Calu3 (cell line): Measurements from ENCODE around the gene SLC39A11. TPM values are rescaled to one million over a fixed set of nuclear protein-coding genes. Genes with fewer than 3 reads are reported as not detected.

Source experiments
- BruUV-seq: library from RNA; stranded (reverse); fragments of 400-500 nt; replicated peaks from 2 replicates; lab custom pipeline; 2021; lab: Mats Ljungman, UMichigan
- CTCF ChIA-PET: fragments of 300-600 bp; sonication (Branson Sonifier 250); formaldehyde crosslinking; loops from one replicate; lab custom pipeline; 2022; ENCODE audit warnings: antibody characterized with exemption; lab: Charles Lee
- DNase-seq: peaks from one replicate; pipeline ENCODE4 v3.0.0; 2022
- H3K27ac Mint-ChIP-seq: one replicate; pipeline ENCODE4 v1.8.0; 2022; ENCODE audit warnings: mixed read lengths; ENCODE audit not compliant: unreplicated experiment
- H3K27me3 Mint-ChIP-seq: one replicate; pipeline ENCODE4 v1.8.0; 2022; ENCODE audit warnings: mixed read lengths; ENCODE audit not compliant: unreplicated experiment
- H3K36me3 Mint-ChIP-seq: one replicate; pipeline ENCODE4 v1.8.0; 2022; ENCODE audit warnings: mild to moderate bottlenecking, moderate library complexity, mixed read lengths; ENCODE audit not compliant: insufficient read depth, unreplicated experiment
- H3K4me1 Mint-ChIP-seq: one replicate; pipeline ENCODE4 v1.8.0; 2022; ENCODE audit warnings: mild to moderate bottlenecking, low read depth, mixed read lengths; ENCODE audit not compliant: unreplicated experiment
- H3K4me3 Mint-ChIP-seq: one replicate; pipeline ENCODE4 v1.8.0; 2022; ENCODE audit warnings: mild to moderate bottlenecking, low read depth, moderate library complexity, mixed read lengths; ENCODE audit not compliant: unreplicated experiment
- H3K9me3 Mint-ChIP-seq: one replicate; pipeline ENCODE4 v1.8.0; 2022; ENCODE audit warnings: low read depth, mixed read lengths; ENCODE audit not compliant: unreplicated experiment
- intact Hi-C: fragments of 100-400 bp; cut with micrococcal nuclease; formaldehyde crosslinking; loops from one replicate; pipeline ENCODE4 v1.10.0; 2022; ENCODE audit not compliant: unreplicated experiment
- total RNA-seq: library from RNA; stranded (reverse); gene quantifications from 2 replicates; pipeline ENCODE4 v1.2.3, GENCODE V29; 2022
- TF ChIP-seq, protein P1 (sequence below): fragments of 200-600 bp; IDR thresholded peaks from one replicate; pipeline ENCODE4 v1.8.0; 2022; ENCODE audit warnings: antibody characterized with exemption; ENCODE audit not compliant: unreplicated experiment

SLC39A11 gene
- total RNA-seq, 1 experiment from 2014 or later: 60.3 TPM

DNA sequence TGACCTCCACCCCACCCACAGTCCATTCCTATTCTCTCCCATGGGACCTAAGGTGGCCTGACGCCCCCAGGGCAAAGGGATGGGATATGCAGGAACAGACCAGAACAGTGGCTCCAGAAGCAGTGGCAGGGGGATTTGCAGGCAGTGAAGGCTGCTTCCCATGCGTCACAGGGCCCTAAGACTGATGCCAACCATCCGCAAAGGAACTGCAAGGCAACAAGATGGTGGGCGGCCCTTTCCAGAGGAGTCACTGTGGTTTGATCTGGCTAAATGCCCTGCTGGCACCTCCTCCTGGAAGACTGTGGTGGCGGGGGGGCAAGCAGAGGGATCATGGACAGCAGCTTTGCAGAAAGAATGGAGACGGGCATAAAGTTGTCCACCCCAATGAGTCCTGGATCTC, 4.4 kb upstream of the SLC39A11 start:
- no peaks in the 10 kb centered on the region for H3K4me1 Mint-ChIP-seq
- no peaks in the 10 kb centered on the region for H3K9me3 Mint-ChIP-seq
- peaks cover 56% of the 10 kb centered on the region for H3K27me3 Mint-ChIP-seq
- H3K27ac Mint-ChIP-seq: no peak overlapping the region
- DNase-seq: no peak
- intact Hi-C loops: no loop called here
- peaks cover 10% of the 10 kb centered on the region for H3K36me3 Mint-ChIP-seq
- CTCF ChIA-PET: no interaction called here
- TF ChIP-seq, protein P1, sequence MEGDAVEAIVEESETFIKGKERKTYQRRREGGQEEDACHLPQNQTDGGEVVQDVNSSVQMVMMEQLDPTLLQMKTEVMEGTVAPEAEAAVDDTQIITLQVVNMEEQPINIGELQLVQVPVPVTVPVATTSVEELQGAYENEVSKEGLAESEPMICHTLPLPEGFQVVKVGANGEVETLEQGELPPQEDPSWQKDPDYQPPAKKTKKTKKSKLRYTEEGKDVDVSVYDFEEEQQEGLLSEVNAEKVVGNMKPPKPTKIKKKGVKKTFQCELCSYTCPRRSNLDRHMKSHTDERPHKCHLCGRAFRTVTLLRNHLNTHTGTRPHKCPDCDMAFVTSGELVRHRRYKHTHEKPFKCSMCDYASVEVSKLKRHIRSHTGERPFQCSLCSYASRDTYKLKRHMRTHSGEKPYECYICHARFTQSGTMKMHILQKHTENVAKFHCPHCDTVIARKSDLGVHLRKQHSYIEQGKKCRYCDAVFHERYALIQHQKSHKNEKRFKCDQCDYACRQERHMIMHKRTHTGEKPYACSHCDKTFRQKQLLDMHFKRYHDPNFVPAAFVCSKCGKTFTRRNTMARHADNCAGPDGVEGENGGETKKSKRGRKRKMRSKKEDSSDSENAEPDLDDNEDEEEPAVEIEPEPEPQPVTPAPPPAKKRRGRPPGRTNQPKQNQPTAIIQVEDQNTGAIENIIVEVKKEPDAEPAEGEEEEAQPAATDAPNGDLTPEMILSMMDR: no peak
- BruUV-seq: no TSS peak
- no peak overlapping the region for H3K4me3 Mint-ChIP-seq

DNA sequence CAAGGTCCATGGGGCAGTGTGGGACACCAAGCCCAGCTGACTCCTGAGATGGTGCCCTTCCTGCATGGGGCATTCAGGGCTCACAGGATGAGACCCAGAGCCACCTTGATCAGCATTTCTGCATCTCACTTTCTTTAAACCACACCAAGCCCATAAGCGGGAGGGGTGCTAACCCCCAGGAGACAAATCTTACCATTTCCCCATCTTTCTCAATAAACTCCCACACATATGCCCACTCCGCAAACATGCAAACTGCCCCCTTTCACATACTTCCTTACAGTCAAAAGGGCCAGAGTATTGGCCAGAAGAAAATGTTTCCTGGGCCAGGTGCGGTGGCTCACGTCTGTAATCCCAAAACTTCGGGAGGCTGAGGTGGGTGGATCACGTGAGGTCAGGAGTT, 3.7 kb upstream of the SLC39A11 start:
- H3K9me3 Mint-ChIP-seq: no peaks in the 10 kb centered on the region
- H3K4me3 Mint-ChIP-seq: no peak overlapping the region
- intact Hi-C loops: no loop called here
- H3K4me1 Mint-ChIP-seq: no peaks in the 10 kb centered on the region
- DNase-seq: no peak
- BruUV-seq: no TSS peak
- H3K36me3 Mint-ChIP-seq: peaks cover 13% of the 10 kb centered on the region
- TF ChIP-seq, protein P1: no peak
- H3K27ac Mint-ChIP-seq: no peak overlapping the region
- H3K27me3 Mint-ChIP-seq: peaks cover 56% of the 10 kb centered on the region
- CTCF ChIA-PET: no interaction called here

DNA sequence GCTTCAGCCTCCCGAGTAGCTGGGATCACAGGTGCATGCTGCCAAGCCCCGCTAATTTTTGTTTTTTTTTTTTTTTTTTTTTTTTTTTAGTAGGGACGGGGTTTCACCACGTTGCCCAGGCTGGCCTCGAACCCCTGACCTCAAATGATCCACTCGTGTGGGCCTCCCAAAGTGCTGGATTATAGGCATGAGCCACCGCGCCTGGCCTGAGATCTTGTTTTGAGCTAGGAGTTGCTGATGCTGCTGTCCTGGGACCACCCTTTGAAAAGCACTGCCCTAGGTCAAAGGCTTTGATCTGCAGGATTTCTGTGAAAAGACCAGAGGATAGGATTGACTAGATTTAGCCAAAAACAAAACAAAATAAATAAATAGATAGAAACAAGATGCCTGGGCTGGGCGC, 798 bp upstream of the SLC39A11 start:
- CTCF ChIA-PET: interaction anchor here (0.6 to 0.8 kb wide), 2 partner anchors 24 to 136 kb away, joined by 3 to 4 read pairs; no protein-coding TSS in a partner anchor
- BruUV-seq: no TSS peak
- peaks cover 32% of the 10 kb centered on the region for H3K27me3 Mint-ChIP-seq
- H3K27ac Mint-ChIP-seq: no peak overlapping the region
- H3K36me3 Mint-ChIP-seq: peaks cover 13% of the 10 kb centered on the region
- peak overlapping the region; percentile 96 for H3K4me3 Mint-ChIP-seq
- TF ChIP-seq, protein P1: no peak
- no peak for DNase-seq
- intact Hi-C loops: no loop called here
- no peaks in the 10 kb centered on the region for H3K4me1 Mint-ChIP-seq
- H3K9me3 Mint-ChIP-seq: no peaks in the 10 kb centered on the region

DNA sequence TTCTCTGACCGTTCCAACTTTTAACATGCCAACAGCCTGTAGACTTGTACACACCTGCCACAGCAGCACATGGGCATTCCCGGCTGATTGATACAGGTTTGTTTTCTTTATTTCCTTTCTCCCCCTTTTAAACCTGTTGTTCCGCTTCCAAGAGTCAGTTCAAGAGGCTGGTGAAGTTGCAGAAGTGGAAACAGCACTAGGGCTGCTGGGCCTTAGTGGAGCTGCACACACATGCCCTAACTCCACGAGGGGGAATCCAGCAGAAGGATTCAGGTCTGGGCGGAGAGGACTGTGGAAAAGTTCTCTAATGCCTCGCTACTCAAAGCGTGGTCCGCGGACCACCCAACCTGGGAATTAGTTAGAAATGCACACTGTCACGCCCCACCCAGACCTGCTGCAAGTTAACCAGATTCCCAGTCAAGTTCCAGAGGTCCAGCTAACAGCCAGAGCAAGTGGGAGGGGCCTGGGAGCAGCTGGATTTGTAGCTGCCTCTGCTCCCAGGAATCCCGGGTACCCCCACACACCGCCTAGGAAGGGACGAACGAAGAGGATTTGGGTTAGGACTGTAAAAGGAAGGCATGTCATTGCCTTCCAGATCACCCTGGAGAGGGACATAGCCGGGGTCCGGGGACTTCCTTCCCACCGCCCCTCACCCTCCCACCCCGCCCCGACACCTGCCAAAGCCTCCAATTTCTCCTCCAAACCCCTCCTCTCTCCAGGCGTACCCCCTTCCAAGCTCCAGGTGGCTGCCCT, 542 bp downstream of the SLC39A11 start:
- TF ChIP-seq, protein P1: no peak
- H3K27me3 Mint-ChIP-seq: peaks cover 23% of the 10 kb centered on the region
- DNase-seq: peak; percentile 31
- no peaks in the 10 kb centered on the region for H3K4me1 Mint-ChIP-seq
- intact Hi-C loops: no loop called here
- CTCF ChIA-PET: interaction anchor here (0.8 kb wide), 1 partner anchor 23 kb away, joined by 3 read pairs; no protein-coding TSS in a partner anchor
- no peaks in the 10 kb centered on the region for H3K9me3 Mint-ChIP-seq
- TSS peak; percentile 48 for BruUV-seq
- peaks cover 13% of the 10 kb centered on the region for H3K36me3 Mint-ChIP-seq
- peak overlapping the region; percentile 89 for H3K27ac Mint-ChIP-seq
- peak overlapping the region; percentile 96 for H3K4me3 Mint-ChIP-seq
